Caki2 (cell line): ENCODE data around the gene GPX1. TPM values are rescaled to one million over a fixed set of nuclear protein-coding genes. Genes with fewer than 3 reads are reported as not detected.
A peak's percentile ranks its signal among the peaks of the same experiment; 100 is the strongest.
"Not testable (repeated sequence)": the region's sequence is repeated elsewhere in the genome, so short reads cannot be mapped to it uniquely, and the experiment has no call there.

Experiments
- DNase-seq: peaks from one replicate; pipeline ENCODE4 v3.0.0-alpha.2; 2015; ENCODE audit warnings: low read depth
- in situ Hi-C: cut with HindIII; loops from 2 replicates; pipeline ENCODE4 v1.10.0; 2016; ENCODE audit warnings: low sequenced_read_pairs, low pct_unique_long_range_greater_than_20kb, mixed read lengths
- total RNA-seq: library from RNA; depleted of rRNA; stranded (reverse); fragments of >200 nt; shearing (Covaris generic); gene quantifications from 2 replicates; pipeline ENCODE4 v1.2.3, GENCODE V29; 2014; ENCODE audit warnings: low replicate concordance

The GPX1 gene
- total RNA-seq, 1 experiment from 2014 or later: 420 TPM

DNA sequence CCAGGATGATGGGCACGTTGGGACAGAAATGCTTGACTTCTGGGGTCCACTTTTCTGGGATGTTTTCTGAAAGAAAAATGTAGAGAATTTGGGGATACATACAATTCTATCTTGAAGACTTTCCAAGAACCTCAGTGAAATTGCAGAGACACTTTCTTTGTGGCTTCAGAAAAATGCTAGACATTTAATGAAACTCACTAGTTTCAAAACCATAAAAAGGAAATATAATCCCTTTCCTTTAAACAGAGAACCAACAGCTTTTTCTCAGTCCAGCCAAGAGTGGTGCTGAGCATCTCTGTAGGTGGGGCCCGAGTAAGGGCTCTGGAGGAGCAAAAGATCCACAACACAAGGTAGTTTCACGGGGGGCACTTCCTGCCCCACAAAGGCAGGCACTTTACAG is 4.4 kb upstream of the GPX1 start:
- in situ Hi-C loops: no loop called here
- no peak for DNase-seq

GRCh38 chr3:49359623-49360022 is 1.5 kb upstream of the GPX1 start:
- no peak for DNase-seq
- in situ Hi-C loops: no loop called here

DNA sequence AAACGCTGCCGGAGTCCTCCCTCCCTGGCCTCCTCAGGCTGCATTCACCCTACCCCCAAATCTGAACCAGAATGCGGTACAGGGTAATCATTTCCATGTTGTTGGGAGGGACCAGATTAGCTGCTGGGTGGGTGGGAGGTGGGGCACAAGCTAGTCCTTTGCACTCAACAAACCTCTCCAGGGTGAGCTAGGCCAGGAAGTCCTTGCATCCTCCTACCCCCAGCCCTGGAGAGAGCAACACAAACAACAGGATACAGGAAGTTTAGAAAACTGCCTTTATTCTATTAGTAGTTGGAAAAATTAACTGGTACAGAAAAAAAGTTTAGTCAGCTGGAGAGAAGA is 702 bp upstream of the GPX1 start:
- DNase-seq: no peak
- in situ Hi-C loops: no loop called here

GRCh38 chr3:49357443-49358216 is 523 bp downstream of the GPX1 start:
- in situ Hi-C loops: not testable (repeated sequence)
- peak; percentile 54 for DNase-seq

DNA sequence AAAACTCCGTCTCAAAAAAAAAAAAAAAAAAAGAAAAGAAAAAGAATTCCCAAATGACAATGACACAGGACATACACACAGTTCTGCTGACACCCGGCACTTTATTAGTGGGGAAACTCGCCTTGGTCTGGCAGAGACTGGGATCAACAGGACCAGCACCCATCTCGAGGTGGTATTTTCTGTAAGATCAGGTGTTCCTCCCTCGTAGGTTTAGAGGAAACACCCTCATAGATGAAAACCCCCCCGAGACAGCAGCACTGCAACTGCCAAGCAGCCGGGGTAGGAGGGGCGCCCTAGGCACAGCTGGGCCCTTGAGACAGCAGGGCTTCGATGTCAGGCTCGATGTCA is 1.1 kb downstream of the GPX1 start:
- DNase-seq, in situ Hi-C loops: not testable (repeated sequence)

DNA sequence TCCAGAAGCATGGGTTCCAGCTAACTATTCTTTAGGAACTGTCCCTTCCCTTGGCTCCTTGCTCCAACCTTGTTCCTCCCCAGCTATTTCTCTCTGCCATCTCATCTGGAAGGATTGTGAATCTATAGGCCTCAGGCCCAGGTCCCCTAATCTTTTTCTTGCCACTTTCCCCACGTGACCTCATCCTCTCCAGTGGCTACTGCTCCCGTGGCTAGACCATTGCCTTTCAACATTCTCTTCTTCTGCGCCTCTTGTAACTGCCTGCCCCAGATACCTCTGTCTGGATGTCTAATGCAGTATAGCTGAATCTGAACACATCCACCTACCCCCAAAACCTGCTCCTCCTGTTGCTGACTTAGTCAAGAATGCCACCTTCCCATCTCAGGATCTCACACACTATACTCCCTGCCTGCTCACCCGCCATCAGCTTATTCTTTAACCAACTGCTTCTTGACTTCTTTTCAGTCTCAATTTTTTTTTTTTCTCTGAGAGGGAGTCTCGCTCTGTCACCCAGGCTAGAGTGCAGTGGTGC is 5.2 kb downstream of the GPX1 start:
- no peak for DNase-seq
- in situ Hi-C loops: no loop called here

DNA sequence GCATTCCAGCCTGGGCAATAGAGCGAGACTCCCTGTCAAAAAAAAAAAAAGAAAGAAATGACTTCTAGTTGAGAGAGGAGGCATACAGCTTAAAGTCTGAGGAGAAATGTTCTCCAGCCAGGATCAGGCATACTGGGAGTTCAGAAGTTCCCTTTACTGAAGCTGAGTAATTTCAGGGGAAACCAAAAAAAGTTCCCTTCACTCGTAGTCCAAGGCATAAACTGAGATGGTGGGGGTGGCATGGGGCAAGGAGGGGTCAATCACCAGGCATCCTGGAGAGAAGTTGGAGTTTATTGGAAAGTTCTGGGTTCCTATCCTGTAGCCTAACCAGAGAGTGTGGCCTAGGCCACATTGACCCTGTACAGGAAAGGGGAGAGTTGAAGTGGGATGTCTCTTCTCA is 5.9 kb downstream of the GPX1 start:
- in situ Hi-C loops: no loop called here

DNA sequence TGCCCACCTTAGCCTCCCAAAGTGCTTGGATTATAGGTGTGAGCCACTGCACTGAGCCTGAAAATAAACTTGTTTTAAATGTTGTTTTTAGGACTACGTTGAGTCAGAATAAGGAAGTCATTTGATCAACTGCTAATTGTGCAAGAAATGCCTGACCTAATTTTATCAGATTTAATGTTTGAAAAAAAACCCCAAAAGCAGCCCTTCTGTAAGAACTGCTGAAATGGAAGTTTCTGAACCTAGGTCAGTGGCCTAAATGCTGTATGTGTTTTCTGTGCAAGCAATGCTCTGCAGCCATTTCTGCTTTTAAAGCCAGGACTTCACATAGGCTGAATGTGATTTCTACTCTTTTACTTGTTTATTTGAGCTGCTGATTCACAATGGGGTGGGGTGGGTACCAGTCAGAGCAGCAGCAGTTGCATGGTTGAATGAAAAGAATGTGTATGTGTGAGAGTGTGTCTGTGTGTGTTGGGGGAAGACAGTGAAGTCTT is 6.6 kb downstream of the GPX1 start:
- in situ Hi-C loops: no loop called here
- peak; percentile 86 for DNase-seq

More for the DNA sequence above, 5.9 kb downstream of the GPX1 start:
- no peak for DNase-seq

DNA sequence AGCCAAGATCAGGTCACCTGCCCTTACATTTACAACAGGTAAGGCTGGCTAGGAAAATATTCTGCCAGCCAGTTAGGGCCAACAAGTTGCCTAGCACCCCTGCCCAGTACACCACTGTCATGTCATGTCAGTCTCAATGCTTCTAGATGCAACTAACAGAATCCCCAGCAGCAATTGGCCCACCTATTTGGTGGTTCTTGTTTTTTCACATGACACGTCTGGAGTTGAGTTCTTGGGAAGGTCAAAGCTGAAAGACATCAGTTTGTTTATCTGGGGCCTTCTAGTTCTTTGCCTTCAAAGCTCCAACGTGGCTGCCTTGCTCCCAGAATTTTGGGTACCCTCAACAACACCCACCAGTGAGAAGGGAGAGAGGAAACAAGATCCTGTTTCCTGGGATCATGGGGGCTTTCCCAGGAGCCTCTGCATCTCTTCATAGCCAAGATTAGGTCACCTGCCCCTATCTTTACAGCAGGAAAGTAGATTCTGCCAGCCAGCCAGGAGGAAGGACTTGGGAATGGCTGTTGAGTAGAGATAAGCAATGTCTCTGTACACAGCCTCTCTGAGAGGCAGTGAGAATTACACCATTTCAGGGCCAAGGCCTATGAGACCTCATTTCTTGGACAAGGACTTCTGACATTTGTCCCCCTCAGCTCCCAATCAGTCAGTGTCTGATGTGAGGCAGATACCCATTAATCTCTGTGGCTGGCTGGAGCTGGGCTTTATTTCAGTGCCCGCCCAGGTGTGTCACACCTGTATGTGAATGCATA is 8.6 kb downstream of the GPX1 start:
- in situ Hi-C loops: no loop called here
- no peak for DNase-seq

- in situ Hi-C loops: not testable (repeated sequence)
Observed at GRCh38 chr3:49348361-49348760, 9.8 kb downstream of the GPX1 start.

DNA sequence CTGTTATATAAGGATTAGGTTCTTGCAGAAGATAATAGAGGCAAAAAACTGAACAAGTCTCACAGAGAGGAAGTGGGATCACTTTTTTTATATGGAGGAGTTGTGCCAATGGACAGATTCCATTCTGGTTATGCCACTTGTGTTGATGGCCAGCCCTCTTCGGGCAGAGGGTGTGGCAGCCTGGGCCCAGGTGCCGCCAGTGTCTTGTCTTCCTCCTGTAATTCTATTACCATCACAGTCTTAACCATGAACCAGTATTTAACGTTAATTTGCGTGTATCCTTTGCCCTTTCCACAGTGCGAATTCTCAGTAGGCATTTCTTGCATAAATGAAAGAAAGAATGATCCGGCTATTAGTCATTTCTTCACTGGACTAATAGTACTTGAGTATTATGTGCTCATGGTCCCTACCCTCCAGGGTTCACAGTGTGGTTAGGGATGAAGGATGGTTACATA is 11.3 kb downstream of the GPX1 start:
- in situ Hi-C loops: no loop called here
- DNase-seq: peak; percentile 16

More at GRCh38 chr3:49348361-49348760, 9.8 kb downstream of the GPX1 start:
- DNase-seq: not testable (repeated sequence)

- no peak for DNase-seq
- in situ Hi-C loops: no loop called here
Observed at GRCh38 chr3:49343163-49343562, 15.0 kb downstream of the GPX1 start.

GRCh38 chr3:49341996-49342395 is 16.2 kb downstream of the GPX1 start:
- in situ Hi-C loops: no loop called here
- no peak for DNase-seq

- in situ Hi-C loops: no loop called here
- peak; percentile 89 for DNase-seq
Observed at GRCh38 chr3:49339941-49340800, 18.0 kb downstream of the GPX1 start, which contains the start of gene USP4. TSS of gene USP4 (minus strand) at chr3:49340053. CDS start at chr3:49340024, 29 bp downstream.

- in situ Hi-C loops: no loop called here
- DNase-seq: no peak
Observed at GRCh38 chr3:49339581-49339940, 18.6 kb downstream of the GPX1 start.

- DNase-seq: no peak
- in situ Hi-C loops: no loop called here
Observed at GRCh38 chr3:49333916-49334633, 24.1 kb downstream of the GPX1 start.

GRCh38 chr3:49333091-49333490 is 25.1 kb downstream of the GPX1 start:
- in situ Hi-C loops: no loop called here
- no peak for DNase-seq

- in situ Hi-C loops: no loop called here
- no peak for DNase-seq
Observed at GRCh38 chr3:49329186-49329585, 29.0 kb downstream of the GPX1 start.
